22Rv1 (cell line): ENCODE measurements around the gene TWIST2.

ENCODE experiments used
- CTCF ChIP-seq: fragments of 450-650 bp; IDR thresholded peaks from 2 replicates; pipeline ENCODE4 v1.5.1; 2017; ENCODE audit warnings: mild to moderate bottlenecking
- ZFX ChIP-seq: fragments of 450-650 bp; IDR thresholded peaks from 2 replicates; pipeline ENCODE4 v1.6.1; 2017; ENCODE audit warnings: antibody characterized with exemption, borderline replicate concordance

GRCh38 chr2:238834982-238835381, 12.9 kb upstream of the TWIST2 start:
- TF ChIP-seq CTCF (no peak), ZFX (no peak)
